Tibial nerve (tissue), 4 donors: ENCODE results near the gene NKTR.

Experiments used
- EP300 ChIP-seq, 2 donors: sonication (generic); formaldehyde crosslinking; IDR thresholded peaks; one replicate each; pipeline ENCODE4 v1.6.1; 2017; ENCODE audit warnings: antibody characterized with exemption in 2 of 2, mild to moderate bottlenecking in 1 of 2
- TF ChIP-seq, protein P1 (sequence below), 5 experiments: fragments of 200-600 bp in 3 of 5; fragments of 450-650 bp in 2 of 5; sonication (generic) in 3 of 5; IDR thresholded peaks; one replicate each; pipeline ENCODE4 v1.5.1; 2016 to 2019; ENCODE audit warnings: antibody characterized with exemption in 5 of 5, mild to moderate bottlenecking in 3 of 5, moderate library complexity in 2 of 5

DNA sequence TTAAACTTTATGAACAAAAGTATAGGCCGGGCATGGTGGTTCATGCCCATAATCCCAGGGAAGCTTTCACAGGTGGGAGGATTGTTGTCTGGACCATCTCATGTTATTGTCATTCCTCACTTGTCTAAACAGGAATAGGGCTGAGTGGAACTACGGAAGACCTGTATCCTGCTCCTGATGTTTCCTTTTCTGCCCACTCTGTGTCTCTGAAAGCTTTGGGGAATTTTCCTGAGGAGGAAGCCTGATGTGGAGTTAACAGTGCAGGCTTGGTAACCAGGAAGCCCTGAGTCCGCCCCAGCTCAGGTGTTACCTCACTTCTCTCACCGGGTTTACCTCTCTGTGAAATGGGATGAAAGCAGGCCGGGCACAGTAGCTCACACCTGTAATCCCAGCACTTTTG is 11.9 kb upstream of the NKTR start:
- TF ChIP-seq, protein P1, sequence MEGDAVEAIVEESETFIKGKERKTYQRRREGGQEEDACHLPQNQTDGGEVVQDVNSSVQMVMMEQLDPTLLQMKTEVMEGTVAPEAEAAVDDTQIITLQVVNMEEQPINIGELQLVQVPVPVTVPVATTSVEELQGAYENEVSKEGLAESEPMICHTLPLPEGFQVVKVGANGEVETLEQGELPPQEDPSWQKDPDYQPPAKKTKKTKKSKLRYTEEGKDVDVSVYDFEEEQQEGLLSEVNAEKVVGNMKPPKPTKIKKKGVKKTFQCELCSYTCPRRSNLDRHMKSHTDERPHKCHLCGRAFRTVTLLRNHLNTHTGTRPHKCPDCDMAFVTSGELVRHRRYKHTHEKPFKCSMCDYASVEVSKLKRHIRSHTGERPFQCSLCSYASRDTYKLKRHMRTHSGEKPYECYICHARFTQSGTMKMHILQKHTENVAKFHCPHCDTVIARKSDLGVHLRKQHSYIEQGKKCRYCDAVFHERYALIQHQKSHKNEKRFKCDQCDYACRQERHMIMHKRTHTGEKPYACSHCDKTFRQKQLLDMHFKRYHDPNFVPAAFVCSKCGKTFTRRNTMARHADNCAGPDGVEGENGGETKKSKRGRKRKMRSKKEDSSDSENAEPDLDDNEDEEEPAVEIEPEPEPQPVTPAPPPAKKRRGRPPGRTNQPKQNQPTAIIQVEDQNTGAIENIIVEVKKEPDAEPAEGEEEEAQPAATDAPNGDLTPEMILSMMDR (IDR thresholded peaks at IDR 0.05) = no peak
- TF ChIP-seq EP300 (IDR thresholded peaks at IDR 0.05) = no peak
